ENCODE data around the gene FAM168B.

FAM168B gene

GRCh38 chr2:131067465-131068125 lies 25.7 kb downstream of the FAM168B start:
- in situ Hi-C loops (cut with HindIII; ENCODE audit: low sequenced_read_pairs): no loop called here
- TF ChIP-seq CTCF (IDR thresholded peaks at IDR 0.05; ENCODE audit: low read depth, low read length, missing control alignments): no peak
- H3K4me3 ChIP-seq (ENCODE audit: low read depth, low read length): no peak overlapping the region
- DNase-seq (ENCODE audit: low read depth): no peak

DNA sequence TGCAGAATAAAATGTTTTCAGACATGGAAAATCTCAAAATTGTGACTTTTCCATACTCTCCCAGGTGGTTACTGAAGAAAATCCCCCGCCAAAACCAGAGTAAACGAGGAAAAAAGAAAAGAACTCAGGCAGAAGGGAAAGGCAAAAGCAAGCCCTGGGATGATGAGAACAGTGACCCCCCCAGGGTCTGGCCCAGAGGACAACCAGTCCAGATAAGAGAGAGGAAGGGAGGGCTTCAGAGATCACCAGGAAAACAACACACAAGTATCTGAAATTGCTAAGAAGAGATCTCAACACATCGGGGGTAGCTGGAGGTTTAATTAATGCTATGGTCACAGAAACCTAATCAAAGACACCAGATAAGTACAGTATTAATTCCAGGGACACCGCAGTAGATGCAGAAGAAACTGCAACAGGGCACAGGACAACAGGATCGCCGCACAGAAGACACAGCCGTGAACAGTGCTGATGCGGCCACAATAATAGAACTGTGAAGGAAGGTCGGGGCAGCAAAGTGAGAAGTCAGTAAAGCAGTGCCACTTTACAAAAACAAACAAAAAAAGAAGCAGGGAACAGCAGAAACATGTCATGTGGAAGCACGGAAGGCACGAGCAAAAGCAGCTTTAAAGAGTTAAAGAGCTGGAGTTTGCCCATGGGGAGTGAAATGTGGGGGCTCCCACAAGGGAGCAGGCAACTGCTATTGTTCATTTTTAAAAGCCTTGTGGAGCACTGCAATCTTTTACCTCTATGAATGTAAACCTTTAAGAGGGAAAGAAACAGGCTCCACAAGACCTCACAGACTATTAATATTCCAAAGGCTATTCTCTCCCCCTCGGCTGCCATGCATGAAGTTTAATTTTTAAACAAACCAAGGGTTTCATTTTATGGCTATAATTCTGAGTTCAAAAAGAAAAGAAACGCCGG lies 28.4 kb downstream of the FAM168B start:
- in situ Hi-C loops (cut with HindIII; ENCODE audit: low sequenced_read_pairs): no loop called here
- H3K4me3 ChIP-seq (ENCODE audit: low read depth, low read length): no peak overlapping the region
- no peak for TF ChIP-seq CTCF (IDR thresholded peaks at IDR 0.05; ENCODE audit: low read depth, low read length, missing control alignments)
- DNase-seq (ENCODE audit: low read depth): no peak

DNA sequence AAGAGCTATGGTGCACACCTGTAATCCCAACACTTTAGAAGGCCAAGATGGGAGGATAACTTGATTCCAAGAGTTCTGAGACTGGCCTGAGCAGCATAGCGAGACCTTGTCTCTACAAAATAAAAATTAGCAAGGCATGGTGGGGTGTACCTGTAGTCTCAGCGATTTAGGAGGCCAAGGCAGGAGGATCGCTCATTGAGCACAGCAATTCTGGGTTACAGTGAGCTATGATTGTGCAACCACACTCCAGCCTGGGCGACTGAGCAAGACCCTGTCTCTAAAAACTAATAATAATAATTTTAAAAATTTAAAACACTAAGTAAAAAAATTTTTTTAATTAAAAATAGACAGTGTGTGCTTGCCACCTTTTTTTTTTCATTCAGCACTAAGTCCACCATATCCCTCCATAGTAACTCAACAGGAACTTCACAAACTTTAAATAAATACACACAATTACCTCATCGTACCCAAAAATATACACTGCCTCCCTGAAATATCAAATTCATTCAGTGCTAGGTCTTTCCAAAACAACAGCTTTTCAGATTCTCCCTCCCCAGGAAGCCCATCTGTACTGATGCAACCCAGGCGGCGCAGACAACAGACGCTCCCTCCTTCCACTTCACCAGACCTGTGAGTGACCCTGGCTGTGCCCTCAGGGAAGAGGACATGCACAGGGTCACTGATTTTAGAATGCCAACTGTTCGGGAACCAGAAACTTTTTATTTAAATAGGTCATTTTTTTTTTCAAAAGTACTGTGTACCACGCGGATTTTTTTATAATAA lies 29.6 kb downstream of the FAM168B start:
- in situ Hi-C loops (cut with HindIII; ENCODE audit: low sequenced_read_pairs): no loop called here
- no peak for TF ChIP-seq CTCF (IDR thresholded peaks at IDR 0.05; ENCODE audit: low read depth, low read length, missing control alignments)
- DNase-seq (ENCODE audit: low read depth): no peak
- H3K4me3 ChIP-seq (ENCODE audit: low read depth, low read length): no peak overlapping the region

DNA sequence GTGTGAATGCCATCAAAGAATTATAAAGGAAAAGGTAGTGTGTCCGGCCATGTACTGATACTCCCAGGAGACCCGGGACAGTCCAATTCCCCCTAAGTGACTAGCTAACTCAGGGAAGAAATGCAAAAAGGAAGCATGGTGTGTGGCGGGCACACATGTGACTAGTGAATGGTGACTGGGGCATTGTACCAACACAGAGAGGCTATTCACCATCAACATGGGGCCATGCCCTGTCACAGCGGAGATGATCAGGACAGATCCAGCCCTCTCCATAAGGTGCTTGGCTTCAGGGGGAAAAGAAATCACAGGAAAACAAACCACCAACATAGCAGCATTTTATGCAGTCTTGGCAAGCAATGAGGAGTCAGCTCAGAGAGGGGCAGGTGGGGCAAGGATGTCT lies 34.3 kb downstream of the FAM168B start:
- no peak for TF ChIP-seq CTCF (IDR thresholded peaks at IDR 0.05; ENCODE audit: low read depth, low read length, missing control alignments)
- no peak for DNase-seq (ENCODE audit: low read depth)
- no peak overlapping the region for H3K4me3 ChIP-seq (ENCODE audit: low read depth, low read length)
- in situ Hi-C loops (cut with HindIII; ENCODE audit: low sequenced_read_pairs): no loop called here

DNA sequence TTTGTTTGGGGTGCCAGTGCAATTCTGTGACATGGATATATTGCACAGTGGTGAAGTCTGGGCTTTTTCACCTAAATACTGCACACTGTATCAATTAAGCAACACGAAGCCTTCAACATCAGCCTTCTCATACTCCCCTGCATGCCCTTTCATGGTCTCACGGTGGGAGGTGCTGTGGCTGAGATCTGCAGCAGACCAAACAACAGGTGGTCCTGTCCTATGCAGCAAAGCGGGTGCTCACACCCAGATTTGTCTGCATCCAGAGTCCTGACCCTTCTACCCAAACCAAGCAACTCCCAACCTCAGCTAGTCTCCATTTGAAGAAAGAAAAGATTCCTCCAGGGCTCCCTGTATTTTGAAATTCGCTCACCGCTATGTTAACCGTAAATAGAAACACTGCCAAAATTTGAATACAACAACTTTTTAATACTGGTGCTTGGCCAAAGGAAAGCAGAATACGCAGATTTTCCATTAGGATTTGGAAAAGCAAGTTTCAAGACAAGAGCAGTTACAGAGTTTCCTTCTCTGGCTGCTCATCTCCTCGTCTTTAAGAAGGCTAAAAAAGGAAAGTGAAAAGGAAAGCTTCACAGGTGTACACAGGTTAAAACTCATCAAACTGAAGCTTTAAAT lies 34.9 kb downstream of the FAM168B start:
- no peak for DNase-seq (ENCODE audit: low read depth)
- in situ Hi-C loops (cut with HindIII; ENCODE audit: low sequenced_read_pairs): no loop called here
- no peak overlapping the region for H3K4me3 ChIP-seq (ENCODE audit: low read depth, low read length)
- TF ChIP-seq CTCF (IDR thresholded peaks at IDR 0.05; ENCODE audit: low read depth, low read length, missing control alignments): no peak

GRCh38 chr2:131056932-131057287 lies 36.4 kb downstream of the FAM168B start:
- no peak for TF ChIP-seq CTCF (IDR thresholded peaks at IDR 0.05; ENCODE audit: low read depth, low read length, missing control alignments)
- in situ Hi-C loops (cut with HindIII; ENCODE audit: low sequenced_read_pairs): no loop called here
- no peak for DNase-seq (ENCODE audit: low read depth)
- H3K4me3 ChIP-seq (ENCODE audit: low read depth, low read length): no peak overlapping the region
